Measurements from ENCODE around the gene FAR2. TPM values are rescaled to one million over a fixed set of nuclear protein-coding genes. Genes with fewer than 3 reads are reported as not detected.
"Not testable (repeated sequence)": the region's sequence is repeated elsewhere in the genome, so short reads cannot be mapped to it uniquely, and the experiment has no call there.

FAR2 gene
- polyA plus RNA-seq, 12 donors = 9.9 to 52.9 (median 16.1) TPM; not detected in 1

GRCh38 chr12:29150462-29150861 is 1.4 kb downstream of the FAR2 start:
- DNase-seq = no peak

- no peak for DNase-seq
These were observed 3.3 kb downstream of the FAR2 start for GRCh38 chr12:29152223-29152868.

GRCh38 chr12:29152981-29153630 is 4.0 kb downstream of the FAR2 start:
- no peak for DNase-seq

- DNase-seq = no peak
These were observed 6.0 kb downstream of the FAR2 start for GRCh38 chr12:29155079-29155478.

- DNase-seq = no peak
These were observed 8.4 kb downstream of the FAR2 start for GRCh38 chr12:29157486-29157946.

GRCh38 chr12:29158115-29158763 is 9.2 kb downstream of the FAR2 start:
- no peak for DNase-seq

- DNase-seq = no peak
These were observed 10.6 kb downstream of the FAR2 start for GRCh38 chr12:29159661-29160060.

GRCh38 chr12:29160230-29160629 is 11.2 kb downstream of the FAR2 start:
- DNase-seq = no peak

- no peak for DNase-seq
These were observed 14.1 kb downstream of the FAR2 start for GRCh38 chr12:29163146-29163545.

- DNase-seq = peak; percentile 45
These were observed 15.7 kb downstream of the FAR2 start for GRCh38 chr12:29164477-29165393.

GRCh38 chr12:29167445-29167844 is 18.4 kb downstream of the FAR2 start:
- no peak for DNase-seq

- DNase-seq = no peak
These were observed 18.9 kb downstream of the FAR2 start for GRCh38 chr12:29167988-29168387.

- not testable (repeated sequence) for DNase-seq
These were observed 20.9 kb downstream of the FAR2 start for GRCh38 chr12:29169978-29170377.

GRCh38 chr12:29170478-29171084 is 21.5 kb downstream of the FAR2 start:
- not testable (repeated sequence) for DNase-seq

- no peak for DNase-seq
These were observed 22.6 kb downstream of the FAR2 start for GRCh38 chr12:29171421-29172258.

GRCh38 chr12:29176941-29177340 is 27.9 kb downstream of the FAR2 start:
- DNase-seq = no peak

GRCh38 chr12:29182247-29182646 is 33.2 kb downstream of the FAR2 start:
- not testable (repeated sequence) for DNase-seq

- peak; percentile 30 for DNase-seq
These were observed 38.7 kb downstream of the FAR2 start for GRCh38 chr12:29187756-29188155.

GRCh38 chr12:29191267-29191850 is 42.3 kb downstream of the FAR2 start:
- DNase-seq = no peak

- DNase-seq = no peak
These were observed 49.8 kb downstream of the FAR2 start for GRCh38 chr12:29198901-29199300.

Measured in muscle of arm (tissue), 12 donors.